GM21367 (cell line): Measurements from ENCODE around the gene ENDOV.

Experiments used
- ATAC-seq: cut with Tn5 transposase; IDR thresholded peaks from one replicate; pipeline ENCODE4 v1.9.1; 2021; ENCODE audit not compliant: unreplicated experiment

Gene ENDOV

DNA sequence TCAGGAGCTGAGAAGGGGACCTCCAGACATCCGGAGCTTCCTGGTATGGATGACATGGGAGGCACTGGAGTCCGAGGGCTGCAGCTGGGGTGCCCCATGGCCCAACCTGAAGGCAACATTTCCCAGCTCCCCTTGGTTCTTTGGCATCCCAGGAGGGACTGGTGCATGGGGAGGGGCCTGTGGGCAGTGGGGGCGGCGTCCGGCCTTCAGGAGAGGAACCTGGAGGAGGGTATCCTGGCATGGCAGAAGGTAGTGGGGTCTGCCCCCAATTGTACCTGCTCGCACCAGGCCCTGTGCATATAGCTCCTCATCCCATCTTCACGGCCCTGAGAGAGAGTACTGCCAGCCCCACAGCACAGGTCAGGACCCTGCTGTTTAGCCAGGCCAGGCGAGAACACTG, 49.5 kb downstream of the ENDOV start:
- ATAC-seq, result no peak

DNA sequence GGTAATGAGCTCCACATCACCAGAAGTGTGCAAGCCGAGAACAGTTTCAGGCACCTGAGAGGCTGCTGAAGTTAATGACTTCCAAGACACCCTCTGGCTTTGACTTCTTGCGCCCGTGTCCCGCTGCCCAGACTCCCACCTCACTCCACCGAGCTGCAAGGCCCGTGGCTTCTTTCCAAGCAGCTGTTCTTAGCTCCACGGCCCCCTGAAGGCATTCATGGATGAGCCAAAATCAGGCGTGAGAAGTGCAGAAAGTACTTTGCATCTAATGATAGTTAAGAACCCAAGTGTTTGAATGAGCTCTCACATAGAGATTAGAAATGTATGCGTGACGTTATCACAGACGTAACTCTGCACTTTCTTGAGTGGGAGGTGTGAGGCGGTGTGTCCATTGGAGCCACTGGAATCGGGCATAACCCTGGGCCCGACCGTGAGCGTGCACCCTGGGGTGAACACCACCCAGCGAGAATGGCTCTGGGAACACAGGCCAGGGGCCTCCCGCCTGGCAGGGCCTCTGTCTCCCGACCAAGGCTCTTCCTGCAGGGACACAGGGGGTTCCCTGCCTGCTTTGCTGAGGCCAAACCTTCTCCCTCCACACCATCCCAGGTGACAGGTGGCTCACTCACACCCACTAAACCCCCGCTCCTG, 50.5 kb downstream of the ENDOV start:
- ATAC-seq, result no peak

DNA sequence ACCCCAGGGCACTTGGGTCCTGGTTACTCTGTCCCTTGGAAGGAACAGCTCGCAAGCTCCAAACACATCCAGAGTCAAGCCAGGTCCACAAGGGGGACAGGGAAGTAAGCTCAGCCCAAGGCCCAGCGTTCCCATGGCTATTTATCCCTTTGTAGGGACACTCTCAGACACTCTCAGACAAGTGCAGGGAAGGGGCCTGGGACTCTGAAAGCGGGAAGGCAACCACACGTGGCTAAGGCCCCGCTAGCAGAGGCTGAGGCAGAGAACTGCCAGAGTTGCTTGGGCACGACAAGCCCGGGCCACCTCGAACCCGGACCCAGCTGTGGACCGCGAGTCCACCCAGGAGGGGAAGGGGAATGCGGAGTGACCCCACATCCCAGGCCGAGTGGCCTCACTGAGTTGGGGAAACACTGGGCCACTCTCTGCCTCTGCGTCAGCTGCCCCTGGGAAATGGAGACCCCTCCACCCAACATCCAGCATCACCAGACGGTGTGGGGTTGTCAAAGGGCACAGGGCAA, 51.3 kb downstream of the ENDOV start:
- no peak for ATAC-seq

DNA sequence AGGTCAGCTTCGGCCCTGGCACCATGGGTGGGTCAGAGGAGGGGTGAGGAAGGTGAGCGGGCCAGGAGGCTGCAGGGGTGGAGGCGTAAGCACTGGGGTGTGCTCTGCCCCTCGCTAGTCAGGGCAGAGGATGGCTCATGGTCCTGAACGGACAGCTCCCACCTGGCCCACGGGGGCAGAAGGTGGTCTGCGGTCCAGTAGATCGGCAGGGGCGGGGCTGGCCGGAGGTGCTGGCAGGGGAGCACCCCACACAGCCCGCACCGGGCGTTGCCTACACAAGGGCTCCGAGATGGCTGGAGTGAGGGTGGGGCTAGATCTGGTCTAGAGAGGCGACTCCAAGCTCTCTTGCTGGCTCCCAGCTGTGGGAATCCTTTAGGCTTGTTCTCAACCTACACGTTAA, 53.3 kb downstream of the ENDOV start:
- ATAC-seq, result no peak

DNA sequence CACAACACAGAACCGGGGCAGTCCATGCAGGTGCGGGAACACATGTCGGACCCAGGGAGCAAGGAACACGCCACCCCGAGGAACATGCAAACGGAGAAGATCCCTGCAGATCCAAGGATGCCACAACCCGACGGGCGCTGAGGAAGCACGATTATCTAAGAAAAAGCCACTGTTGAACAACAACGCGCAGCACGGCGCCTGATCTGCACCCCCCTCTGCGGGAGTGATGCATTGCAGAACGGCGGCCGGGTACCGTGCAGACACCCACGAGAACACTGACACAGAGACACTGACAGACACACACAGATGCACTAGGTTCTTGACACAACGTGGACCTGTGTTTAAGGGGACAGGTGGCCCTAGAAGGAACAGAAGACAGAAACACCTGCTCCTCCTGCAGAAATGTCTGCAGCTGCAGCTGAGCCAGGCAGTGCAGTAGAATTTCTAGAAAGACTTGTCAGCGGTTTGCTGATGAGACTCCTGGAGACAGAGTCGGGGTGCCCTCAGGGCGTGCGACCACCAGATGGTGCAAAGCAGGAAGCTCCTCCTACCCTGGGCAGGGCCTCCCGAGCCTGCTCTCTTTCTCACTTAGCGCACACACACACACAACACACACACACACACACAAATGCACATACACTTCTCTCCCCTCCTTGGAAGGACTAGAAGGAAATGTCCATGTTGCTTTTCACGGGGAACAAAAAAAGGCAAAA, 54.0 kb downstream of the ENDOV start:
- ATAC-seq, result no peak

DNA sequence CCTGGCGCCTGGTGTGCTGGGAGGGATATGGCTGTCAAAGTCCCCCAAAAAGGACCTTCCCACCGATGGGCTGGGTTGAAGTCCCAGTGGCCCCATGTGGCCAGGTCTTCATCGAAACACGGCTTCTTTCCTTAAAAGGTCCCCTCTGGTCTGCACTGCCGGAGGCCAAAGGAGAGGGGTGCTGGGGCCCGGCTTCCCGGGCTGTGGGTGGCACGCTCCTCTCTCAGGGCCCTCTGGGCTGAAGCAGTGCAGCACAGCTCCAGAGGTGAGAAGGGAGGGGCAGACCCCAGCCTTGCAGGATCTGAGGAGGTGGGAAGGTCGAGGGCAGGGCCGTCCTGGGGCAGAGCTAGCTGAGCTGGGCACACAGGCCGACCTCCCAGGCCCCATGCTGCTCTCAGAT, 54.7 kb downstream of the ENDOV start:
- no peak for ATAC-seq

DNA sequence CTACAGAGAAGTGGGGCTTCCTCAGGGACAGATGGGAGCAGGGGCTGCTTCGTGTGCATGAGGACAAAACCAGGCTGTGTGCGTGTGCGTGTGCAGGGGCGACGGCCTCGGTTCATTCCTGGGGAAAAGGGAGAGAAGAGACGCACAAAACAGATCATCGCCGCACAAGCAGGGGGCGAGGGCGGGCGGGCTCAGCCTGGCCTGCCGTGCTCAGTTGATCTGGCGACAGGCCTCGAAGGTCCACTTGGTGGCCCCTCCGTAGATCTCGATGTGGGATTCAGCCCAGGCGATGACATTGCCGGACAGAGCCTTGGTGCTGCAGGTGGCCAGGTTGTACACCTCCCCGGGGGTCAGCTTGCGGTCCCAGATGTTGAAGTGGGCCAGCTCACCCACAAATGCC, 55.6 kb downstream of the ENDOV start:
- no peak for ATAC-seq

DNA sequence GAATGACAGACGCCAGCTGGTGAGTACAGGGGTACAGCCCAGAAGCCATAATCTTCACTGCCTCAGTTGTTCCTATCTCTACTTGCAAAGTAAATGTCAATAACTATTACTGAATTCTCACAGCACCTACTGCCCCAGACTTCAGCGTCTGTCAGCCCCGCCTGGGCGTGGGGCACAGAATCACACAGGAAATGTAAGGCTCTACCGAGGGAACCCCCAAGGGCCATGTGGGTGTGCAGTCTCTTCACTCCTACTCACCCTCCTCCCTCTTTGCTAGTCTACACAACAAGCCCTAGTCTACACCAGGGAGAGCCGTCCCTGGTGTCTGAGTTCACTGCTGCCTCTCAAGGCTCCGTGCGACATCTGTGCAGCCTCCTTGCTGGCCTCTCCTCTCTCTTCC, 57.0 kb downstream of the ENDOV start:
- ATAC-seq, result no peak

DNA sequence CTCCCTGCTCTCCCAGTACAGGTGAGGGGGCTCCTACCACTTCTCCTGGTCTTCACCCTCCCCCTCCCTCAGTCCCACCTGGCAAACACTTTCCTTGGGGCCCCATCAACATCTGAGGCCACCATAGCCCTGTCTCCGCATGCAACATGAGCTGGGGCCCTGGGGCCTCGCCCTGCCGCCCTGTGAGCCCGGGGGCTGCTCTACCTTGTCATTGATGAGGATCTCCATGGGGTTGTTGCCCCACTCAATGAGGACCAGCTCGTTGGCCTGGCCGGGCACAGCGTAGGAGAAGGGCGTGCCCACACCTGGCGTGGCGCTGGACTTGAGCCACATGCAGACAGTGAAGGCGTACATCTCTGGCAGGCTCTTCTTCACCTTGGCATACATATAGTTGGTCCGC, 58.0 kb downstream of the ENDOV start:
- ATAC-seq, result no peak

DNA sequence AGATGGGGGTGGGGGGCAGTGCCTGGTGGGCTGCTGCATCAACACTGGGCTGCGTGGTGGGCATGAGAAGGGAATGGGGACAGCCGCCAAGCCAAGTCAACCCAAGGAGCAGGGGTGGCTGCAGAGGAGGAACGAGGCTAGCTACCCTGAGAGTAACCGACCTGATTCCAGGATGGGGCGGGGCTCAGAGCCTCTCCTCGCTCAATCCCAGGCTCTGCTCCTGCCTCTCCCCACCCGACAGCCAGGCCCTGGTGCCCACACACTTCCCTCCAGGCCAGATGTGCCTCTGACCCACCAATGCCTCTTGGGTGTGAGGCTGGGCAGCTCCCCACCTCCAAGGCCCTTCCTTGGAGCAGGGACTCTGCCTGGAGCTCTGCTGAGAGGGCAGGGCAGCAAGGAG, 58.7 kb downstream of the ENDOV start:
- no peak for ATAC-seq

DNA sequence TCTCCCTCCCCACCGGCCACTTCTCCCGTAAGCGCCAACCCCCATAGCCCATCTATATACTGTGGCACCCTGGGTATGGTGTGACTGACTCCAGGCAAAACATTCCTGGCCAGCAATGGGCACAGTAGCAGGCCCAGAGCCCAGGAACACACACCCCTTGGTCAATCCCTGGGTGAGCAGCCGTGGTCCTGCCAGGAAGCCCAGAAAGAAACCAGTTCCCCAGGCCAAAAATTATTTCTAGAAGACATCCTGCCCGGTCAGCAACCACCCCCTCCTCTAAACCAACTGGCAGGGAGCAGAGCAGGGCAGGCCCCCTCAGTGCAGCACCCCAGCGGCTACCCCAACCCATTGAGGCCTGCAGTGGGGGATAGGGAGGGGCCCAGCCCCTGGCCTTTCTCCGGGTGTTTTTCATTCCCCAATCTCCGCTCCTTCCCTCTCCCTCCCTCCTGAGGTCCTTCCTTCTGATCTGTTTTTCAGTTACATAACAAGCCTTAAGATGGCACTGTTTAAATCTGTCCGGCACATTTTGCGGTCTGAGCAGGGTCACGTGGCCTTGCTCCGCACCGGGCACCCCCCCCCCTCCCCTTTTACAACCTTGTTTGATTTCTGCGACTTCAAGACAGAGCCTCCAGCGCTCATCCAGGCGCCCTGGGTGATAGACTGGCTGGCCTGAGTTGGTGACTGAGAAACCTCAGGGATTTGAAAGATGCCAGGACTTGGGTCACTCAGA, 59.4 kb downstream of the ENDOV start:
- ATAC-seq, result no peak

DNA sequence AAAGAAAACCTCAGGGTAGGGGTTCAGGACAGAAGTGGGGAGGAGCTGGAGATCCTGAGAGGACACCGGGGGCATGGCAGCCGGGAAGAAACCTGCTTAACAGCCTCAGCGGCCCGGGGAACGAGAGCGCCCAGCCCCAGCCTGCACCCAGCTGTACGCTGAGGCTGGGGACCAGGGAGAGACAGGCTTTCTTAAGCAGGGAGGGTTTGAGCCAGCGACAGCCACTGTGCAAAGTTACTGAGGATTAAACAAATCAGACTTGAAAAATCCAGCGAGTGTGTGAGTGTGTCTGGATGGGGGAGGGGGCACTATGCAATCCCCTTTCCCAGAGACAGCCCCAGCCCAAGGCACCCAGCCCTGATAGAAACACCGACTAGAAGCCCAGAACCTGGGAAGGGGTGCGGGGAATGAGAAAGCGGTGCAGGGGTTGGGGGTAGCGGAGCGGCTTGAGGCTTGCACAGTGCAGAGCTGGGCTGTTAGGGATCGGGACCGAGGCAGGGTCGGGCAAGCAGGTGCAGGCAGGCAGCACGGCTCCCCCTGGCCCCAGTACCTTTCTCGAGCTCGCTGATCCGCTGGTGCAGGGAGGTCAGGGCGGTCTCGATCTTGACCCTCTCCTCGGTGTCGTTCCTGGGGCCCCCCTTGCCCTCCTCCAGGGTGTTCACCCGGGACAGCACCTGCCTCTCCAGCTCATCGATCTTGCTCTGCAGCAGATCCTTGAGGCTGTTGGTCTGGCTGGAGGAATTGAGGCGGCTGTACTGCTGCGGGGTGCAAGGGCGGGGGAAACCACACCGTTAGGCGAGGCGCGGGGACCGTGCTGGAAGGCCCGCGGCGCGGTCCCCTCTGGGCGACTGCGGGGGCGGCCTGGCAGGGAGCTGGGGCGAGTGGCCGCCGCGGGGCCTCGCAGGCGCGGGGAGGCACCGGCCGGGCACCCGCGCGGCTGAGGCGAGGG, 60.3 kb downstream of the ENDOV start:
- no peak for ATAC-seq

DNA sequence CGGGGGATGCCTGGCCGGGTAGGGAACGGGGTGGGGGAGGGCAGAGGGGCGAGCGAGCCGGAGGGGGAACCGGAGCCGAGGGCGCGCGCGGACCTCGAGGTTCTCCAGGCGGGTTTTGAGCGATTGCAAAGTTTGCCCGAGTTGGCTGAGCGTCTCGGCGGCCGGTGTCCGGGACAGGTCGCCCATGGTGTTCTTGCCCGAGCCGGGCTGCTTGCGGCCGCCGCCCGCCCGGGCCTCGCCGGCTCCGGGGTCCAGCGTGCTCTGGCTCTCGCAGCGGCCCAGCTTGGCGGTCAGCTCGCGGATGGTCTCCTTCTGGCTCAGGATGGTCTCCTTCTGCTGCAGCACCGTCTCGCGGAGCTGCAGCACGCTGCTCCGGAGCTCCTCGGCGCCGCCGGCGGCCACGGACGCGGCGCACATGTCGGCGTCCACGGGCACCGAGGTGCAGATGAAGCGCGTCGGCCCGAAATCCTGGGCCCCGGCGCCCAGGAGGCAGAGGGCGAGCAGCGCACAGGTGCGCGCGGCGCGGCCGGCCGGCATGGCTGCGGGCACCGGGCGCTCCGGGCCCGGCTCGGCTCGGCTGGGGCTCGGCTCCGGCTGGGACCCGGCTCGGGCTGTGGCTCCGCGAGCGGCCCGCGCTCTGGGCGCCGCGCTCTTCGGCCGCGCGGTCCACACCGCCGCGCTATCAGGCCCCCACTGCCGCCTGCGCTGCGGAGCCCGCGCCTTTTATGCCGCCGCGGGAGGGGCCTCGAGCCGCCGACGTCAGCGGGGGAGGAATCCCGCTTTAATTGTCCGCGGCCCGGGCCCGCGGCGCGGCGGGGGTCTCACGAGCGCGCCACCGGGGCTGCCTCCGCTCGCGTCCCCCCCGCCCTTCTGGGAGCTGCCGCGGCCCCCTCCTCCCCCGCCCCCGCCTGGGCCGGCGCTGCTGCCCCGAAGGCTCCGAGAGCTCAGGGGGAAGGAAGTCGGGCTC, 61.2 kb downstream of the ENDOV start, which contains the start of gene NPTX1:
NPTX1 (minus strand) TSS at position 698 of the 967 bp plus-strand sequence; CDS start at position 537, 161 bp downstream.
- no peak for ATAC-seq

DNA sequence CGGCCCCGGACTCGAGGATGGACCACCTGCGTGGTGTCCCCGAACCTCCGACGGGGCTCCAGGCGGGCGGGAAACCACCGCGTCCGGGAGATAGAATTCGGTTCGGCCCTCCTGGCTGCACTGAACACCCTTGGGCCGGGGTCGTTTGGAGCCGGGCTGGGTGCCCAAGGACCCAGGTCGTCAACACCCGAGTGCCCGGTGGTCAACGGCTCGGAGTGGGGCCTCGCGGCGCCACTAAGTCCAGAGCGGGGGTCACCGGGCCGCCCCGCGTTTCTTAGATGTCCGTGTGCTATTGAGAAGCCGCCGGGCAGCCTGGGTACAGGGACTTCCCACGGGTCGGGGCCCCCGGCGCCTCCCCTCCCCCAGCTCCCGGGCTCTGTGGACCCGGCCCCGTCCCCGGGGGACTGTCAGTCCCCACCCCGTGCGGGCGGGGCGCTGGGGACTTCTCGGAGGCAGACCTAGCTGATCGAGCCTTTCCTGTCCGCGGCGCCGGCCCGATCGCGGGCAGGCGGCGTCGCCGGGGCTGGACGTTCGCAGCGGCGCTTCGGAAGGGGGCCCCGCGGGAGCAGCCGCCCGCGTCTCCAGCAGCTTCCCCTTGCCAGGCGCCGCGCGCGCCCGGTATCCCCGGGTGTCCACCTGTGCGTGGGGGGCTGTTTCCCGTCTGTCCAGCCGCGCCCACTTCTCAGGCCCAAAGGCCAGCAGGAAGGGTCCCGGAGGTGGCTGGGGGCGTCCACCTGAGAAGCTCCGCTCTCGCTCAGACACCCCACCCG, 62.1 kb downstream of the ENDOV start:
- no peak for ATAC-seq

DNA sequence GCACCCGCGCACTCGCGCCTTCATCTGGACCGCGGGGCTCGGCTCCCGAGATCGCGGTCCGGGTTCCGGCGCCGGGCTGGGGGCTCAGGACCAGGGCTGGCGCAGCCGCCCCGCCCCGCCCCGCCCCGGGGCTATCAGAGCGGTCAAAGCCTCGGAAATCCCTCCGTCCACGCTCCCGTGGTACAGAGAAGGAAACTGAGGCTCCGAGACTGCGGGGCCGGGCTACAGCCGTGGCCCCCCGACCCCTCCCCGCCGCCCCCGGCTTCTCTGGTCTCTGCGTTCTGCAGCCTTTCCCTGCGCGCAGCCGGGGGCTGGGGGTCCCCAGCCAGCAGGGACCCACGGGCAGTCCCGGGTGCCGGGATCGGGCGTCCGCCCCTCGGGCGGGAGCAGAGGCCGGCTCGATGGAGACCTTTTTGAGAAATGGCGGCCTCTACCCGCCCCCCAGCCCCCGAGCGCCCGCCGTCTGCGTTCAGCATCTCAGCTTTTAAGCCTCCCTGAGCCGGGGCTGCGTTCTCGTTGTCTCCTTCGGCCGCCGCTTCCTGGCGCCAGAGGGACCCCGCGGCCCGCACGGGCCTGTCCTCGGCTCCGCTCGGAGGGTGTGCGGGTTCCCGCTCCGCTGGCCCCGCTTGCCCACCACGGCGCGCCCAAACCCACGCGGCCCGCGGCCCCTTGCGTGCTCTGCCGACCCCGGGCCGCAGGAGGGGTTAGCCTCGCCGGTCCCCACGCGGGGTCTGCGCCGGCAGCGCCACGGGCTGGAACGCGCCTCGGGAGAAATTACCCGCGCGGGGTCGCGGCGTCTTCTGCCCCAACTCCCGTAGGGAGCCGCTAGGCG, 62.9 kb downstream of the ENDOV start:
- no peak for ATAC-seq

DNA sequence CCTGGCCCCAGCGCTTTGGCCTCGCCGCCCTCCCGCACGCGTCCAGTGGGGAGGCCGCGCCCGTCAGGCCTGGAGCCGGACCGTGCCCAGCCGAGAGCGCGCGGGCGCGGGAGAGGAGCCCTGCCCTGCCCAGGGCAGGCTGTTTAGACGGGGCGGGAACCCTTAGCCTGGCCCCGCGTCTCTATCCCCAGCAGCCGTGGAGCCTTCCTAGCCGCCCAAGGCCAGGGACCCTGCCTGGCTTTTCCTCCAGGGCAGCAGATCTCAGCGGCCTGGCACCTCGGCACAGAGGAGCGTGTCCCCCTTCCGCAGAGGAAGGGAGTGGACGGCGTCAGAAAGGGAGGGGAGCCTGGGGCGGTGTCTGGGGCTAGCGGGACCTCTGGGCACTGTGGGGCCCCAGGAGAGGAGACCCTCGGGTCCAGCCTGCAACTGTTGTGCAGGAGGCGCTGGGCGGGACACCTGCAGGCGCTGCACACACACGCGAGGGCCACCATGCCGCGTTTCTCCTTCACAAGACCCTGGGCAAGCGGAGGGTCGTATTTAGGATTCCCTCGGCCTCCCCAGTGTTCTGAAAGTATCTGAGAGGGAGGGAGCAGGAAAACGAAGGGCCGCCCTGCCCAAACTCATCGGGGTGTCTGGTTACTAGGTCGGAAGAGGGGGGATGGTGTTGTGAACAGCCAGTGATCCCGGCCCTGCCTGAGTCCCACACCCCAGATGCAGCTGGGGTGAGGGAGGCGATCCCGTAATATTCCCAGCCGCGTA, 63.7 kb downstream of the ENDOV start:
- no peak for ATAC-seq

DNA sequence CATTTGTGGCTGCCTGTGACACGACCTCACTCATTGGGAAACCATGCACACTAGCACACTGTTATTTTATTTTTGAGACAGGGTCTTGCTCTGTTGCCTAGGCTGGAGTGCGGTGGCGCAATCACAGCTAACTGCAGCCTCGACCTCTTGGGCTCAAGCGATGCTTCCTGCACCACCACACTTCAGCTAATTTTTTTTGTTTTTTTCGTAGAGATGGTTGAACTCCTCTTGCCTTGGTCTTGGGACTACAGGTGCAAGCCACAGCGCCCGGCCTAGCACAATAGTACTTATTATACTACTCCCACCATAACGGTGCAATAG, 64.2 kb downstream of the ENDOV start:
- no peak for ATAC-seq
